CD4-positive, alpha-beta T cell treated with Interleukin-4 for 4 hours (primary cell): ENCODE data around the gene SLC25A44.
"Not testable (repeated sequence)": the region's sequence is repeated elsewhere in the genome, so short reads cannot be mapped to it uniquely, and the experiment has no call there.

ENCODE experiments used
- DNase-seq: peaks from one replicate; pipeline ENCODE4 v3.0.0-alpha.2; 2020

The SLC25A44 gene

DNA sequence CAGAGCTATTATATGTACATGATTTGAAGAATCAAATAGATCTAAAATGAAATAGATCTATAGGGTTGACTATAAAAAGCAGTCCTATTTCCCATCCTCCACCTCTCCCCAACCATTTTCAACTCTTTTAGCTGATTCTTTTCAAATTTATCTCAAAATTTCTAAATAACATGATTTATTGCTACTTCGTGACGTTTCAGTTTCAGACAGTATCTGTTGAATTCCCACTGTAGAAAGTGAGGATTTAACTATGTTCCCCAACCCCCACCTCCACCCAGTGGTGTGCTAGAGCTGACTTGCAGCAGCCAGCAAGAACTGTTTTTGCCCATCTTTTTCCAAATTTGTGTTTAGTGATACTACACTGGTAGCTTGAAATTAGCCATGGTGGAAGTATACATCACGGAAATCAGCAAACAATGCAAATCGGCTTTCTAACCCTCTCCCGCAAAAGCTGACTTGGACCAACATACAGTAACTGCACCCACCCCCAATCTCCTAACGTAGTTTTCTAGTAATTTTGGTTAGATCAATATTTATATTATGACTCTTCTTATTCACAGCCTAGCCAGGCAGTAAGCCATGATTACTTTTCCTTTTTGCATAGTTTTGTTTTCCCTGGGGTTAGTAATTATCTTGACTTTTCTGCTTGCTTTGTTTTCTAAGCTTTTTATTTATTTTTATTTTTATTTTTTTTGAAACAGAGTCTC is 29.6 kb upstream of the SLC25A44 start:
- no peak for DNase-seq

DNA sequence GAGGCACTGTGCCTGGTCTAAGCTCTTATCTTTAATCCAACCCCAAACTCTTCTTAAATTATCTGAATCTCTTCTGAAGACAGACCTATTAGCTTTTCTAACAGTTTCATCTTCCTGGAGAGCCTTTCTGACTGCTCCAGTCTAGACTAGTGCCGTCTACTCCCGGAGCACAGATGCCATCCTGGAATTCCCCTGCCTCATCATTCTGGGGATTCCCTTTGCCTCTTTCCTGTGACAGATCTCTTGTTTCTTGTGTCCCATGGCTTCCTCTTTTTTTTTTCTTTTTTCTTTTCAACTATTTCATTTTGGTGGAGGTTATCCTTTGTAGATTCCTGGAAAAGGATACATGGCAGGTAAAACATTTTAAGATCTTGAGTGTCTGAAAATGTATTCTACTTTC is 28.8 kb upstream of the SLC25A44 start:
- no peak for DNase-seq

DNA sequence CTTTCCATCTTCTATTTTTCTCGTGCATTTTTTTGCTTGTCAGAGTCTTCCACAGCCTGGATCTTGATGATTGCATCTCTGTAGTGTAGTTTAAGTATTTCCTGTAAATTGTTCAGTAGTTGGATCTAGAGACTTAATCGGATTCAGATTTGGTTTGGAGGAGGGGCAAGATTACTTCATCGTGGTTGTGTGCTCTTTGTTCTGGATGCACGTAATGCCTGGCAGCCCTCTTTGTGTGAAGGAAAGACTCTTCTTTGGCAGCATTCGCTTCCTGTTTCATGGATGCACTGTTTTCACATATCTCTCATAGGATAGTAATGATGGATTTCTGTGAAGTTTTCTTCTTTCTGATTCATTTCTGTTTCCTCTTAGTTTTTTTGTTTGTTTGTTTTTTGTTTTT is 26.4 kb upstream of the SLC25A44 start:
- DNase-seq = no peak

DNA sequence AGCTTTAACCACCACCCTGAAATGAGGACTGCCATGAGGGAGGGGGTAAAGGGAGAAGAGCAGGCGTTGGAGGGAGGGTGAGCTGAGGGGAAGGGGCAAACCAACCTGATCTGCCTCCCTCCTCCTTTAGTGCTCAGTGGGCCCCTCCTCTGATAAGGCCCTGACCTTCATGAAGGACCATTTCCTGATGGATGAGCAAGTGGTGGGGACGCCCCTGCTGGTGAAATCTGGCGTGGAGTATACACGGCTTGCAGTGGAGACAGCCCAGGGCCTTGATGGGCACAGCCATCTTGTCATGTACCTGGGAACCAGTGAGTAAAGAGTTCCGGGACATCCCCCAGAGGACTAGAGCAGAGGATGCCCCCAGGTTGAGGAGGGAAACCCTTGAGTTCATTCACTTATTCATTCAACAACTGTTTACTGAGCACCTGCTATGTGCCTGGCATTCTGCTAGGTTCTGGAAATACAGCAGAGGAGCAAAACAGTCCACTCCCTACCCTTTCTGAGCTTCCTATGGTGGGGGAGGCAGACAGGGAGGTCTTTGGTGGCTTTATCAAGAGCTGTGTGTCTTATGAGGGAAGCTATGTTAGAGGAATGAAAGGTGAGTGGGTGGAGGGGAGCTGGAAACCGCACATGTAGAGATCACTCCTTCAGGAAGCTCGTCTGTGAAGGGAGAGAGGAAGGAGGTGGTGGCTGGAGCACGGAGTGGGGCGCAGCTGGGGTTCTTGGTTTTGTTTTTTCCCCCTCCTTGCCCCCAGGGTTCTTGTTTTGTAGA is 21.0 kb upstream of the SLC25A44 start:
- DNase-seq = no peak

DNA sequence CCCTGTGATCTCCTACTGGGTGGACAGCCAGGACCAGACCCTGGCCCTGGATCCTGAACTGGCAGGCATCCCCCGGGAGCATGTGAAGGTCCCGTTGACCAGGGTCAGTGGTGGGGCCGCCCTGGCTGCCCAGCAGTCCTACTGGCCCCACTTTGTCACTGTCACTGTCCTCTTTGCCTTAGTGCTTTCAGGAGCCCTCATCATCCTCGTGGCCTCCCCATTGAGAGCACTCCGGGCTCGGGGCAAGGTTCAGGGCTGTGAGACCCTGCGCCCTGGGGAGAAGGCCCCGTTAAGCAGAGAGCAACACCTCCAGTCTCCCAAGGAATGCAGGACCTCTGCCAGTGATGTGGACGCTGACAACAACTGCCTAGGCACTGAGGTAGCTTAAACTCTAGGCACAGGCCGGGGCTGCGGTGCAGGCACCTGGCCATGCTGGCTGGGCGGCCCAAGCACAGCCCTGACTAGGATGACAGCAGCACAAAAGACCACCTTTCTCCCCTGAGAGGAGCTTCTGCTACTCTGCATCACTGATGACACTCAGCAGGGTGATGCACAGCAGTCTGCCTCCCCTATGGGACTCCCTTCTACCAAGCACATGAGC is 17.2 kb upstream of the SLC25A44 start:
- no peak for DNase-seq

DNA sequence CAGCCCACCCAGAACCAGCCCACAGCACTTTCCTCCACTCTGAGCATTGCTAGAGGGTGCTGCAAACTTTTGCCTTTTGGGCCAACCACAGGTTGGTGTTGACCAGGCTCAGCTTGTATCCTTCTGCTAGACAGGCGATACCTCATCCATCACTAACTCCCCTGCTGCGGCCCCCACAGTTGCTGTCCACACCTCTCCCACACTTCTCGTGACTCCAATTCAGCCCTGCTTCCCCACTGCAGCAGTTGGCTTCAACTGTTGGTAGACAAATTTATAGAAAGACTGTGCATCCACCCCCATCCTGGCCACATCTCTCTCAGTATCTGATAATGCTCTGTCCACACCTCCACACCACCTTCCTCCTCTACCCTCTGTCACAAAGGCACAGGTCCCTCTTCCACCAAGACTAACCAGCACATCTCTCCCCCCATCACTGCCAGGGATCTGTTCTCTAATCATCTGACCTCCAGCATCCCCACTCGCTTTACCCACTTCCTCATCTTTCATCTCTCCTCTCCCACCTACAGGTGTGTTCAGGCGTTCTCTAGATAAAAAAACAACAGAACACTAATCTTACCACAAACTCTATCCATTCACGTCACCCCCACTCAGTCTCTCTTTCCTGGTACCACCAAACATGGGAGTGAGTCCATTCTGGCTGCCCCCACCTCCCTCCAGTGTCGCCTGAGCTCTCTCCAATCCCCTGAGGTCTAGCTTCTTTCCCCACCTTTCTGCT is 15.8 kb upstream of the SLC25A44 start:
- DNase-seq = no peak

DNA sequence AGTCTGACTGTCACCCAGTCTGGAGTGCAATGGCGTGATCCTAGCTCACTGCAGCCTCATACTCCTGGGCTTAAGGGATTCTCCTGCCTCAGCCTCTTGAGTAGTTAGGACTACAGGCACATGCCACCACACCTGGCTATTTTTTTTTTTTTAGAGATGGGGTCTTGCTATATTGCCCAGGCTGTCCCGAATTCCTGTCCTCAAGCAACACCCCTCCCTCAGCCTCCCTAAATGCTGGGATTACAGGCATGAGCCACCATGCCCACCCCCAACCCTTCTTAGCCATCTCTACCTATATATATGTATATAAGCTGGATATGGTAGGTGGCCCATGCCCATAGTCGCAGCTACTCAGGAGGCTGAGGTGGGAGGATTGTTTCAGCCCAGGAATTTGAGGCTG is 13.4 kb upstream of the SLC25A44 start:
- DNase-seq = no peak

DNA sequence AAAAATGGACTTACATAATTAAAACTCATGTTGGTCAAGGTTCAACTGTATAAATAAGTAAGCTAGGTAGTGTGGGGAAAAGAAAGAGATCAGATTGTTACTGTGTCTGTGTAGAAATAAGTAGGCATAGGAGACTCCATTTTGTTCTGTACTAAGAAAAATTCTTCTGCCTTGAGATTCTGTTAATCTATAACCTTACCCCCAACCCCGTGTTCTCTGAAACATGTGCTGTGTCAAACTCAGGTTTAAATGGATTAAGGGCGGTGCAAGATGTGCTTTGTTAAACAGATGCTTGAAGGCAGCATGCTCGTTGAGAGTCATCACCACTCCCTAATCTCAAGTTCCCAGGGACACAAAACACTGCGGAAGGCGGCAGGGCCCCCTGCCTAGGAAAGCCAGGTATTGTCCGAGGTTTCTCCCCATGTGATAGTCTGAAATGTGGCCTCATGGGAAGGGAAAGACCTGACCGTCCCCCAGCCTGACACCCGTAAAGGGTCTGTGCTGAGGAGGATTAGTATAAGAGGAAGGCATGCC is 12.4 kb upstream of the SLC25A44 start:
- DNase-seq = not testable (repeated sequence)

DNA sequence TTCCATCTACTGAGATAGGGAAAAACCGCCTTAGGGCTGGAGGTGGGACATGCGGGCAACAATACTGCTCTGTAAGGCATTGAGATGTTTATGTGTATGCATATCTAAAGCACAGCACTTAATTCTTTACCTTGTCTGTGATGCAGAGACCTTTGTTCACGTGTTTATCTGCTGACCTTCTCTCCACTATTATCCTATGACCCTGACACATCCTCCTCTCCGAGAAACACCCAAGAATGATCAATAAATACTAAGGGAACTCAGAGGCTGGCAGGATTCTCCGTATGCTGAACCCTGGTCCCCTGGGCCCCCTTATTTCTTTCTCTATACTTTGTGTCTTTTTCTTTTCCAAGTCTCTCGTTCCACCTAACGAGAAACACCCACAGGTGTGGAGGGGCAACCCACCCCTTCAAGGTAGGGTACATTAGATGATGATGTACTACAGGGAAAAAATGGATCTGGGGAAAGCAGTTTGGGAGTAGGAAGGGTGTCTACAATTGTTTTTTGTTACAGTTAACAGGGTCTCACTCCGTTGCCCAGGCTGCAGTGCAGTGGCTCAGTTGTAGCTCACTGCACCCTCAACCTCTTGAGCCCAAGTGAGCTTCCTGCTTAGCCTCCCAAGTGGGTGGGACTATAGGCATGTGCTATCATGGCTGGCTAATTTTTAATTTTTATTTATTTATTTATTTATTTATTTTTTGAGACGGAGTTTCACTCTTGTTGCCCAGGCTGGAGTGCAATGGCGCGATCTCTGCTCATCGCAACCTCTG is 11.7 kb upstream of the SLC25A44 start:
- not testable (repeated sequence) for DNase-seq

DNA sequence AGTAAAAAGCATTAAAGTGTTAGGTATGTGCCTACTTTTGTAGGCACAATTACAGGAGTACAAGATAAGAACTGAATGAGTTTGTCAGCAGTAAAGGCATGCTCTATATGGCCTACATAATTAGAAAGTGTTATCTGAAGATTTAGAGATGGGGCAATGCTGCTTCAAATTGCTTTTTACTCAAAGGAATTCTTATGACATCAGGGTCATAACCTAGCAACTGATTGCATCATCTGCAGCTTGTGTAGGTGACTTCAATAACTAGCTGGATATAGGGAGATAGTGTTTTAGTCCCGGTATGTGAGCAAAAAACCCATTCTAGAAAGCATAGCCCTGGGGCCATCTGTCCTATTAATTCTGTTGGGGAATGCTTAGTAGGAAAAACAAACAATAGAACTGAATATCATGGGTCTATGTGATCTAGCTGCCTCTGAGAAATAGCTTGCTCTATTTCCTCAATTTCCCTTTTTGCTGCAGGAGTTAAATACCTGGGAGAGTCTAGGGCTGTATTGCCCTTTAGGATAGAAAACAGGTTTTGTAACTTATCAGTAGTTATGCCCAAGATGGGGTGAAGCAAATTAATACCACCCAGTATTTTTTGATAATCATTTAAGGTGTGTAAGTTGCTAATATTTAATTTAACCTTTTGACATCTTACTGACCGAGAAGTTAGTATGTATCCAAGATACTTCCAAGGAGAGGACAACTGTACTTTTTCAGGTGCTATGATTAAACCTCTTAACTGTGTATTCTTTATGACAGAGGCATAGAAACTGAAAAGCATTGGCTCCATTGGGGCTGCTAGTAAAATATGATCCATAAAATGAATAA is 7.3 kb upstream of the SLC25A44 start:
- not testable (repeated sequence) for DNase-seq

DNA sequence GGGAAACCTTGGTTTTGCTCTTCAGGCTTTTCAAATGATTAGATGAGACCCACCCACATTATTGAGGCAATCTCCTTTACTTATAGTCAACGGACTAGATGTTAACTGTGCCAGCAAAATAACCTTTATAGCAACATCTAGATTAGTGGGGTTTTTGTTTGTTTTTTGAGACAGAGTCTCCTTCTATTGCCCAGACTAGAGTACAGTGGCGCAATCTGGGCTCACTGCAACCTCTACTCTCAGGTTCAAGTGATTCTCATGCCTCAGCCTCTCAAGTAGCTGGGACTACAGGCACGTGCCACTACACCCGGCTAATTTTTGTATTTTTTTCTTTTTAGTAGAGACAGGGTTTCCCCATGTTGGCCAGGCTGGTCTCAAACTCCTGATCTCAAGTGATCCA is 3.6 kb upstream of the SLC25A44 start:
- not testable (repeated sequence) for DNase-seq

DNA sequence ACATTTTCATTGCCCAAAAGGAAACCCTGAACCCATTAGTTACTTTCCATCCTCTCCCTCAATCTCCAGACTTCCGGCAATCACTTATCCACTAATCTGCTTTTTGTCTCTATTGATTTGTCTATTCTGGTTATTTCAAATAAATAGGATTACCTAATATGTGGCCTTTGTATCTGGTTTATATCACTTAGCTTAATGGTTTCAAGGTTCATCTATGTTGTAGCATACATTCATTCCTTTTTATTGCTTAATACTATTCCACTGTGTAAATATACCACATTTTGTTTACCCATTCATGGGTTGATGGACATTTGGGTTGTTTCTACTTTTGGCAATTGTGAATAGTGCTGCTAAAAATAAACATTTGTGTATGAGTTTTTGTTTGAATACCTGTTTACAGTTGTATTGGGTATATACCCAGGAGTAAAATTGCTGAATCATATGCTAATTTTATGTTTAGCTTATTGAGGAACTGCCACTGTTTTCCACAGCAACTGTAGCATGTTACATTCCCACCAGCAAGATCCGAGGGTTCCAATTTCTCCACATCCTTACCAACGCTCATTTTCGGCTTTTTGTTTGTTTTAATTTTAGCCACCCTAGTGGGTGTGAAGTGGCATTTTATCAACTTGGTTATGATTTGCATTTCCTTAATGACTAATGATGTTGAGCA is 2.5 kb upstream of the SLC25A44 start:
- no peak for DNase-seq

DNA sequence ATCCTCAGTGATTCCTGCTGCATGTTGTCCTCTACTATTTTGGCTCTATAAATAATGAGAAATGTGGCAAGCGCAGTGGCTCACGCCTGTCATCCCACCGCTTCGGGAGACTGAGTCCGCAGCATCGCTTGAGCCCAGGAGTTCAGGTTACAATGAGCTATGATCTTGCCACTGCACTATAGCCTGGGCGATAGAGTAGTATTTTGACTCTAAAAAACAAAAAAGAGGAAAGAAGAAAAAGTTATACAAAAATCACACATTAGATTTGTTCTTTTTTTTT is 756 bp upstream of the SLC25A44 start:
- DNase-seq = no peak

DNA sequence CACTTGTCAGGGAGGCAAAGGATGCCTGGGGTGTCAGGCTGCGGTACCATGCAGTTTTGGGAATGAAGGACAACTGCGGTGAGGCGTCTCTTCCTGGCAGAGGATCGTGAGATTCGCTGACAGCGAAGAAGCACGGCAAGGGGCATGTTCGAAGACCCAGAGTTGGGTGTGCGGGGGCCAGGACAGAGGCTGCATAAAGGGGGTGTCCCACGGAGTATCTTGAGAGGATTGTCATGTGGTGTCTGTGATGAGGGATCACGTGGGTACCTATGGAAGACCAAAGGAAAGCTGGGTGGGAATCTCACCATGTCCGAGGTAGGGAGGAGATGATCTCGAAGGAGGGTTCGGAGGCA is 372 bp downstream of the SLC25A44 start:
- no peak for DNase-seq

DNA sequence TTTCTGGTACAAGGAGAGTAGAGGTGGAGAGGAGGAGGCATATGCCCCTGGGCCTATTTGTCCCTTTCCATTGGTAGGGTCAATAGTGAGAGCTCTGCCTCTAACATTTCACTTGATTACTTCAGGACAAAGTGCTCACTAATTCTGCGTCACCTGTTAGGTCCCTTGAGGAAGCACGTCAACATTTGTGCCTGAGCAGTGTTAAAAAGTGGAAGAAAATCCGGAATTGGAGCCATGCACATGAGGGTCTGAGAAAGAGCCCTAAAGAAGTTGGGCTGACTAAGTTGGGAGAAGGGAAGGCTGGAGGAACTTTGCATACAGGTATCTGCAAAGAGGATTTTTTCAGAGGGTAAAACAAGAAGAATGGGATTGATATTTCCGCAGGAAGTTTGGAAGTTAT is 1.9 kb downstream of the SLC25A44 start:
- DNase-seq = no peak

DNA sequence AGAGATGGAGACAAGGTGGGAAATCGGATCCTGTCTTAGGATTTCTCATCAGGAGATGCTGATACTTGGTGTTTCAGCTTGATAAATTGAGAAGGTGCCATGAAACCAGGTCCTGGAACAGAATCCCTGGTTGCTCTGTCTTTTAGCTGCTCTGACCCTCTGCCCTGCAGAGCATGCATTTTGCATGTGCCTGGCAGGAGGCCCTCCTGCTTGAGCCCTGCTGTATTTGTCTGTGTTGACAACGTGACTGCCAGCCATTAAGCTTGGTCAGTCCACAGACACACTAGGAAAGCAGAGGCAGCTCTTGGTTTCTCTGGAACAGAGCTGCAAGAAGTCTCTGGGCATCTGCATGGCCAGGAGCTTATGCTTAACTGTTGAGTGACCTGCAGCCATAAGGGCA is 2.5 kb downstream of the SLC25A44 start:
- no peak for DNase-seq

DNA sequence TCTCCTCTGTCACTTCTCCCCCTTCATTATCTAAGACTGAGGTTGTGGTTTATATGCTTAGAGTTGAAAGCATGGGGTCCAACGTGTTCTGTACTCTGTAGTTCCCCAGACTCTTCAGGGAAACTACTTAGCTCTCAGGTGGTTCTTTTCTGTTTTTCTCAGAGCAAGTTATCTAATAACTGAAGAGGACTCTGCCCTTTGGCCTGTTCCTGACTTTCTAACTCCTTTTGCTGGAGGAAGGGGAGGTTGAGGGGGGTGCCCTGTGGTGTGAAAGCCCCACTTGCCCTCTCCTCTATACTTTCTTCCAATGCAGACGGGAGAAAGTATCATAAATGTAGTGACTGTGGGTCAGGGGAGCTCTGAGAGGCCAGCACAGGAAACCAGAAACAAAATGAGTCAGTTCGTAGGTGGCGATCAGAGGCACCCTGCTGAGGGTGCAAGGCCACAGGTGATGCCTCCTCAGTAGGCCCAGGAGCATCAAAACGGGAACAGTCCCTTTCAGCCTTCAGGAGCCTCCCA is 5.0 kb downstream of the SLC25A44 start:
- no peak for DNase-seq

DNA sequence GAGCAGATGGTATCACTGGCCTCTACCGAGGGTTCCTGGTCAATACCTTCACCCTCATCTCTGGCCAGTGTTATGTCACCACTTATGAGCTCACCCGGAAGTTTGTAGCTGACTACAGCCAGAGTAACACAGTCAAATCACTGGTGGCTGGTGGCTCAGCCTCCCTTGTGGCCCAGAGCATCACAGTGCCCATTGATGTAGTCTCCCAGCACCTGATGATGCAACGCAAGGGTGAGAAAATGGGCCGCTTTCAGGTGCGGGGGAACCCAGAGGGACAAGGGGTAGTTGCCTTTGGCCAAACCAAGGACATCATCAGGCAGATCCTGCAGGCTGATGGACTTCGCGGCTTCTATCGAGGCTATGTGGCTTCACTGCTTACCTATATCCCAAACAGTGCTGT is 6.1 kb downstream of the SLC25A44 start:
- no peak for DNase-seq

DNA sequence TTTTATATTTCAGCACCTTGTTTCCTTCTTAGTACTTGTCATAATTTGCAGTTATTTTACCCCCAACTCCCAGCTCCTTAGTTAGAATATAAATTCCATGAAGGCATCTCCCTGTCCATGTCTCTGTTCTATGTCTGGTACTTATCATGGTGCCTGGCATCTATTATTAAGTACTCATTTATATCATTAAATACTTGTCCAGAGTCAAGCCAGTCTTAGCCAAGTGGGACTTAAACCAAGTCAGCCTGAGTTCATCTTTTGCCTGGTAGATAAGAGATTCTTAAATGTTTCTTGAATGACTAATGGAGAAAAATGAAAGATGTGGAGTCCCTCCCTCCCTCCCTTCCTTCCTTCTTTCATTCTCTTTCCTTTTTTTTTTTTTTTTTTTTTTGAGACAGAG is 9.4 kb downstream of the SLC25A44 start:
- DNase-seq = no peak

DNA sequence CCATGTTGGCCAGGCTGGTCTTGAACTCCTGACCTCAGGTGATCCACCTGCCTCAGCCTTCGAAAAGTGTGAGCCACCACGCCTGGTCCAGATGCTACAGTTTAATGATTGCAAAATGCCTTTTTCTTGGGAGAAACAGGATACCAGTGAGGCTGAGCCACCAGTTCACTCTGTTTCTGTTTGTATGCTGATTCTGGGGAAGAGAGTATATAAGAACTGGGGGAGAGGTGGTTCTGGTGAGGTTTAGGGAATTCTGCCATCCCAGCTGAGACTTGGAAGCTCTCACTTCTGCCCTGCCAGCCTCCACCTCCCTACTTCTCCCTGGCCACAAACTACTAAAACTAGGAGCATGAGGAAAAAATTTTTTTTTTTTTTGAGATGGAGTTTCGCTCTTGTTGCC is 10.8 kb downstream of the SLC25A44 start:
- DNase-seq = no peak

DNA sequence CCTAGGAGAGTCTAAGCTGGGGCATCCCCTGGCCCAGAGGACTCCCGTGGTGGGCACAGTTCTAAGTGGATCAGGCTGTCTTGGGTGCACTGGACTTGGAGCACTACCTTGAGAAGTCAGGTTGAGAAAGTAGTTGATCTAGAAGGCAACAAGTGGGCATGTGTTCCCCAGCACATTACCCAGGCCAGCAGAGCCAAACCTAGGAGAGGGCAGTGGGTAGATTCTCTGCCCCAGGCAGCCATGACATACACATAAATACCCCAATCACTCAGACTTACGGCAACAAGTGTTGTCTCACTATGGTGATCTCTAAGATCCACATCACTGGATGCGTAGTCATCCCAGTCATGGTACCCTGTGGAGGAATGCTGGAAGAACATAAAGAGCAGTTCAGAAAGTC is 17.3 kb downstream of the SLC25A44 start:
- DNase-seq = no peak
